HTR-8/SVneo (cell line): ENCODE results near the gene TMEM61.

ENCODE experiments used
- DNase-seq: peaks from one replicate; pipeline ENCODE4 v3.0.0; 2011; ENCODE audit warnings: low spot score, mixed read lengths; ENCODE audit not compliant: insufficient read length
- FAIRE-seq: peaks from 2 replicates; lab custom pipeline; 2011; peaks lifted over from hg19 to GRCh38; lab: Jason Lieb, UNC

The TMEM61 gene

DNA sequence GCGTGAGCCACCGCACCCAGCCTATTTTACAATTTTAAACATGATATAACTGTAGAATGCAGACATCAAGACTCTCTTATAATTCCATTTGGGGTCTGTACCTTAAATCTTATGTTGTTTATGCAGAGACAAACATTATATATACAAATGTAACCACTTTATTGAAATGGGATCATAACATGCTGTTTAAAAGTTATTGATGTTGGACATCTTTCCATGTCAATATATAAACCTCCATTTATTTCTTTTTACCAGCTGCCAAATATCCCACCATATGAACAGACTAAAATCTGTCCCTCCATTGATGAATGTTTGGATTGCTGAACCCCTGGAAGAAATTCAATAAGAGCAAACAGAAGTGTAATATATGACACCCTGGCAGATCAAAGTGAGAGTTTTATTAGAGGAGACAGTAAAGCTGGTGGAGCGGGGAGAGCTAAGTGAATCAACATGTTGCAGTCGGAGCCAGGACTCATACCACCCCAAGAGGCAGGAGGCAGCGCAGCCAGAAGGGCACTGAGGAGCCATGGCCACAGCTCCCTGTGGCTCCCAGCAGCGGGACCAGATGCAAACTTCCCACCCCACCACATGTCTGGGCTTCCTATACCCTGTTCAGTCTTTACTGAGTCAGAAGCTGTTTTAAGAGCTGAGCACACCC lies 54.2 kb downstream of the TMEM61 start:
- no peak for DNase-seq
- no peak for FAIRE-seq

DNA sequence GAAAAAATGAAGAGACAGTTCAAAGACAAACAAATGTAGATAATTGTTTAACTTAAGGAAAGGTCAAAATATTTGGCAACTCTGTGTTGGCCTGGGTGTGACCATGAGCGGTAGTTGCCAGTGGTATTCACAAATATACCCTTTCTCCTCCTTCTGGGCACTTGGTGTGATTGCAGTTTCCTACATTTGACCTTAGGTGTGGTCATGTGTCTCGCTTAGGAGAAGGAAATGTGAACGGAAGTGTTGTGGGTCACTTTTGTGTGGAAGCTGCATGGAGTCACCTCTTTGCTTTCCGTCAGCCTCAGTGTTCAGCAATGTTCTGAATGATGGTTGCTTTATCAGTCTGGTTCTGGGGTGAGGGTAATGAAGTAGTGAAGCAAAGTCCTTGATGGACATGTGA lies 55.5 kb downstream of the TMEM61 start:
- DNase-seq, result no peak
- no peak for FAIRE-seq

DNA sequence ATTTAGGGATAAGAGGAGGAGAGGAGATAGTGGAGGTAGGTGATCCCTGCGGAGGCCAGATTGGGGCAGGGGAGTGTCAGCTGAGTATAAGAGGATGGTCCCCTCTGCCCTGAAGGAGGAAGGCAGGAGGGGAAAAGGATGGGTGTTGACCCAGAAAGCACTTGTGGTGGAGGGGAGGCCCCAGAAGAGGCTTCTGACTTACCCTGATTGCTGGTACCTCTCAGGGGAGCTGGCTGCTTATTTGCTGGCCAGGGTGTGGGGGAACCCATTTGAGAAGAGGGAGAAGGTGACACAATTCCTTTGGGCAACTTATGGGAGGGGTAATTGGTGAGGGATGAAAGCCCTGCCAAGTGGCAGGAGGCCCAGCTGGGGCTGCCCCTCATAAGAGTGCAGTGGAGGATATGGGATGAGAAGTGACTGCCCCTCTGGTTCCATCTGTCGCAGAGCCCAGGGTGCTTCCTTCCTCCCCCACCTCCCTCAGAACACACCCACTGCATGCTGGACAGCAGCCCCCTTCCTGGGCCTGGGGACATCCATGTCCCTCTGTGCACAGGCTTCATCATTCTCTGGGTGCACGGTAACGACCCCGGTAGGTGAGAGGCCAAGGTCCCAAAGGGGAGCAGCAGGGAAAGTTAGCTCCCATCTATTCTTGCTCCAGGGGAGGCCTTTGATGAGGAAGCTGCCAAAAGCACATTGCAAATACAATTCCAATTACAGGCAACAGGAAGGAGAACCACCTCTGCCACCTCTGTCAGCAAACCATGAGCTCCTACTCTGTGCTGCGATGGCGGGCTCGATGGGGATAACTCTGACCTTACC lies 57.5 kb downstream of the TMEM61 start:
- DNase-seq (no peak), FAIRE-seq (no peak)

DNA sequence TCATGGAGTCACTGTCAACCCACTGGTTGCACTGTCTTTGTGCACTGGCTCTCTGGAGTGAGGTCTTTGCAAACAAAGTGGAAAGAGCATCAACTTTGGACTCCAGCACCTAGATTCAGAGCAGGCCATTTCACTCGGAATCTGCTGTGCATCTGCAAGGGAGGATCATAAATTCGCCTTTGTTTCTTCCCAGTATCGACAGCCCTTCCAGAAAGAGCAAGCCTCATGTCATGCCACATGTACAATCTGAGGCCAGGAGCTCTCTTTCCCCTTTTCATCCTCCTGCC lies 58.1 kb downstream of the TMEM61 start:
- FAIRE-seq, result no peak

DNA sequence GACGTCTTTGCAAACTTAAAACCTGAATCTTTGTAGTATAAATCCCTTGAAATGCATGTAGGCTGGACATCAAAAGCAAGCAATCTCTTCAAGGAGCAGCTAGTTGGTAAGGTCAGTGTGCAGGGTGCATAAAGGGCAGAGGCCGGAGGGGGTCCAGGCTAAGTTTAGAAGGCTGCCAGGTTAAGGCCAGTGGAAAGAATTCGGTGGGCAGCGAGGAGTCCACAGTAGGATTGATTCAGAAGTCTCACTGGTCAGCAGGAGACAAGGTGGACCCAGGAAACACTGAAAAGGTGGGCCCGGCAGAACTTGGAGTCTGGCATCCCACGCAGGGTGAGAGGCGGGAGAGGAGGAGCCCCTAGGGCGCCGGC lies 58.5 kb downstream of the TMEM61 start:
- no peak for DNase-seq
- no peak for FAIRE-seq

More for the DNA sequence above, 58.1 kb downstream of the TMEM61 start:
- DNase-seq, result no peak

DNA sequence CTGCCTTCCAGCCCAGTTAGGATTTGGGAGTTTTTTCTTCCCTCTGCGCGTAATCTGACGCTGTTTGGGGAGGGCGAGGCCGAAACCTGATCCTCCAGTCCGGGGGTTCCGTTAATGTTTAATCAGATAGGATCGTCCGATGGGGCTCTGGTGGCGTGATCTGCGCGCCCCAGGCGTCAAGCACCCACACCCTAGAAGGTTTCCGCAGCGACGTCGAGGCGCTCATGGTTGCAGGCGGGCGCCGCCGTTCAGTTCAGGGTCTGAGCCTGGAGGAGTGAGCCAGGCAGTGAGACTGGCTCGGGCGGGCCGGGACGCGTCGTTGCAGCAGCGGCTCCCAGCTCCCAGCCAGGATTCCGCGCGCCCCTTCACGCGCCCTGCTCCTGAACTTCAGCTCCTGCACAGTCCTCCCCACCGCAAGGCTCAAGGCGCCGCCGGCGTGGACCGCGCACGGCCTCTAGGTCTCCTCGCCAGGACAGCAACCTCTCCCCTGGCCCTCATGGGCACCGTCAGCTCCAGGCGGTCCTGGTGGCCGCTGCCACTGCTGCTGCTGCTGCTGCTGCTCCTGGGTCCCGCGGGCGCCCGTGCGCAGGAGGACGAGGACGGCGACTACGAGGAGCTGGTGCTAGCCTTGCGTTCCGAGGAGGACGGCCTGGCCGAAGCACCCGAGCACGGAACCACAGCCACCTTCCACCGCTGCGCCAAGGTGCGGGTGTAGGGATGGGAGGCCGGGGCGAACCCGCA lies 59.1 kb downstream of the TMEM61 start, which contains the start of gene PCSK9:
TSS of gene PCSK9 (plus strand) at position 207 of the 741 bp plus-strand sequence. CDS start at position 497, 290 bp downstream.
- FAIRE-seq (no peak), DNase-seq (no peak)

DNA sequence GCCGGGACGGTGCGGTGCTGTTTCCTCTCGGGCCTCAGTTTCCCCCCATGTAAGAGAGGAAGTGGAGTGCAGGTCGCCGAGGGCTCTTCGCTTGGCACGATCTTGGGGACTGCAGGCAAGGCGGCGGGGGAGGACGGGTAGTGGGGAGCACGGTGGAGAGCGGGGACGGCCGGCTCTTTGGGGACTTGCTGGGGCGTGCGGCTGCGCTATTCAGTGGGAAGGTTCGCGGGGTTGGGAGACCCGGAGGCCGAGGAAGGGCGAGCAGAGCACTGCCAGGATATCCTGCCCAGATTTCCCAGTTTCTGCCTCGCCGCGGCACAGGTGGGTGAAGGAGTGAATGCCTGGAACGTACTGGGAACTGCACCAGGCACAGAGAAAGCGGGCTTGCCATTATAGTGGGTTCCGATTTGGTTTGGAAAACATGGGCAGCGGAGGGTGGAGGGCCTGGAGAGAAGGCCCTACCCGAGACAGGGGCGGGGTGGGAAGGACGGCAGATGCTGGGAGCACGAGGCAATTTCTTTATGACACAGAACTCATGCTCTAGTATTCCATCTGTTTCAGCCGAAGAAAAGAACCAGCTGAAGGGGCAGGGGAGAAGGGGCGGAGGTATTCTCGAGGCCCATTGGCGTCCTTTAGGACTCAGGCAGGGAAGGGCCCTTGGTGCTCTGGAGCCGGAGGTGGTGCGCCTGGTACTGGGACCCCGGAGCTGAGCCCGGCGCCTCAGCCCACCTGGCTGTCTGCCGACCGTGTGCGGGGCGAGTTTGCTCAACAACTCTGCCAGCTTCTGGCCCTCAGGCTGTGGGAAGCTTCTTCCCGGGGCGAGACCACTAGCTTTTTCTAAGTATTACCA lies 59.9 kb downstream of the TMEM61 start:
- FAIRE-seq (no peak), DNase-seq (no peak)

DNA sequence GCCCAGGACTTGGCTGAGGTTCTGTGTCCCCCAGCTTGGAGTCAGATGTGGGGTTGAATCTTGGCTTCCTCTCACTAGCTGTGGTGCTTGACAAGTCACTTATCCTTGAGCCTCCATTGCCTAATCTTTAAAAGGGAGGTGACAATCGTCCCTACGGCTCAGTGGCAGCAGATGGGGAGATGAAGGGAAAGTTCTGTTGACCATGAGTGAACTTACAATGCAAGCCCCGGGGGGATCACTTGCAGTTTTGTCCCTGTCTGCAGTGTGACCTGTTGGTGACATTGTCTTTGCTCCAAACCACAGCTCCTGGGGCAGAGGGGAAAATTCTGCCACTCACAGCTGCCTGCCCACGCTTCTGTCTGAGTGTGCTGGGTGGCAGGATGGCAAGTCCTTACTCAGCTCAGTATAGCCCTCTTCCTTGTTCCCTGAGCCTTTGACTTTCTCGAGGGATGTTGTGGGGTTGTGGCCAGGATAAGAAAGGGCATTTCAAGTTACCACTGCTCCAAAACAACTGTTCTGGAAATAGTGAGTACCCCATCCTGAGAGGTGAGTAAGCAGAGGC lies 60.6 kb downstream of the TMEM61 start:
- no peak for FAIRE-seq
- DNase-seq, result no peak

DNA sequence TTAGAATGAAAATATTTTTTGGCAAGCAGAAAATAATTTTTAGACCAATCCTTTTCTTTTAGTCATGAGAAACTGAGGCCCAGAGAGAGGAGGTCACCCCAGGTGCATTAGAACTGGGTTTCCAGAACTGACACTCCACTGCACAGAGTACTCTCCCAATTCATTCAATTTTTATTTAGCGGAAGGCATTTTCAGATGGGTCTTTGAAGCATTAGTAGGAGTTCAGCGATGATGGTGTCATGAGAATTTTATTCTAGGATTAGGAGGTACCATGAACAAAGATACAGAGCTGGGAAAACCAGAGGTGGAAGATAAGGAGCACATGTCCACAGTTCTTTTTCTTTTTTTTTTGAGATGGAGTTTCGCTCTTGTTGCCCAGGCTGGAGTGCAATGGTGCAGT lies 61.2 kb downstream of the TMEM61 start:
- DNase-seq (no peak), FAIRE-seq (no peak)
